H9 (cell line): ENCODE measurements around the gene PRR23E. TPM values are rescaled to one million over a fixed set of nuclear protein-coding genes. Genes with fewer than 3 reads are reported as not detected.

Experiments used
- DNase-seq: peaks from one replicate; pipeline ENCODE4 v3.0.0-alpha.2; 2017
- H2AFZ ChIP-seq: one replicate; pipeline ENCODE4 v1.6.1; 2013; ENCODE audit warnings: mild to moderate bottlenecking, low read length, control low read depth, moderate library complexity
- H2AK5ac ChIP-seq: 2 replicates; pipeline ENCODE4 v1.6.1; 2013; ENCODE audit warnings: low read length, control low read depth, mixed read lengths; ENCODE audit not compliant: insufficient read length
- H2BK120ac ChIP-seq: one replicate; pipeline ENCODE4 v1.6.1; 2013; ENCODE audit warnings: low read depth, mild to moderate bottlenecking, low read length, control low read depth, inconsistent platforms; ENCODE audit not compliant: poor library complexity, severe bottlenecking
- H2BK12ac ChIP-seq: 2 replicates; pipeline ENCODE4 v1.6.1; 2013; ENCODE audit warnings: low read length, control low read depth, mixed read lengths, low read depth; ENCODE audit not compliant: insufficient read length
- H2BK15ac ChIP-seq: 2 replicates; pipeline ENCODE4 v1.6.1; 2013; ENCODE audit warnings: low read depth, low read length, control low read depth
- H2BK20ac ChIP-seq: one replicate; pipeline ENCODE4 v1.6.1; 2013; ENCODE audit warnings: low read depth, mild to moderate bottlenecking, low read length, control low read depth, inconsistent platforms; ENCODE audit not compliant: poor library complexity, severe bottlenecking
- H2BK5ac ChIP-seq: 2 replicates; pipeline ENCODE4 v1.6.1; 2013; ENCODE audit warnings: low read length, control low read depth, mixed read lengths; ENCODE audit not compliant: insufficient read length
- H3K14ac ChIP-seq: 2 replicates; pipeline ENCODE4 v1.6.1; 2013; ENCODE audit warnings: low read length, control low read depth; ENCODE audit not compliant: insufficient read depth
- H3K18ac ChIP-seq: 2 replicates; pipeline ENCODE4 v1.6.1; 2013; ENCODE audit warnings: low read depth, mild to moderate bottlenecking, mixed read lengths, low read length, control low read depth; ENCODE audit not compliant: insufficient read length
- H3K23ac ChIP-seq: 2 replicates; pipeline ENCODE4 v1.6.1; 2013; ENCODE audit warnings: low read length, control low read depth, mixed read lengths, low read depth; ENCODE audit not compliant: insufficient read length
- H3K23me2 ChIP-seq: 2 replicates; pipeline ENCODE4 v1.6.1; 2013; ENCODE audit warnings: low read depth, mild to moderate bottlenecking, mixed read lengths, low read length, control low read depth; ENCODE audit not compliant: insufficient read length, poor library complexity, severe bottlenecking
- H3K27ac ChIP-seq: 2 replicates; pipeline ENCODE4 v1.5.1; 2013; ENCODE audit warnings: low read length, control low read depth, mixed read lengths, low read depth; ENCODE audit not compliant: insufficient read length
- H3K27me3 ChIP-seq: 2 replicates; pipeline ENCODE4 v1.6.1; 2013; ENCODE audit warnings: low read length, control low read depth, inconsistent platforms; ENCODE audit not compliant: insufficient read depth
- H3K4ac ChIP-seq: 2 replicates; pipeline ENCODE4 v1.6.1; 2013; ENCODE audit warnings: low read depth, mild to moderate bottlenecking, control low read depth, inconsistent platforms, low read length, moderate library complexity
- H3K4me1 ChIP-seq: 2 replicates; pipeline ENCODE4 v1.6.1; 2013; ENCODE audit warnings: low read length, control low read depth, inconsistent platforms; ENCODE audit not compliant: insufficient read depth
- H3K4me2 ChIP-seq: 2 replicates; pipeline ENCODE4 v1.6.1; 2013; ENCODE audit warnings: low read length, control low read depth, mixed read lengths; ENCODE audit not compliant: insufficient read length, insufficient read depth
- H3K56ac ChIP-seq: 2 replicates; pipeline ENCODE4 v1.6.1; 2013; ENCODE audit warnings: low read depth, mild to moderate bottlenecking, mixed read lengths, low read length, control low read depth; ENCODE audit not compliant: insufficient read length
- H3K79me1 ChIP-seq: 2 replicates; pipeline ENCODE4 v1.6.1; 2013; ENCODE audit warnings: low read depth, mild to moderate bottlenecking, moderate library complexity, low read length, control low read depth, inconsistent platforms; ENCODE audit not compliant: insufficient read depth, poor library complexity, severe bottlenecking
- H3K79me2 ChIP-seq: 2 replicates; pipeline ENCODE4 v1.6.1; 2013; ENCODE audit warnings: low read length, control low read depth, inconsistent platforms; ENCODE audit not compliant: insufficient read depth
- H3K9ac ChIP-seq: 2 replicates; pipeline ENCODE4 v1.6.1; 2013; ENCODE audit warnings: low read length, control low read depth, mixed read lengths; ENCODE audit not compliant: insufficient read length; ENCODE audit errors: extremely low read depth
- H3K9me3 ChIP-seq: one replicate; pipeline ENCODE4 v1.6.1; 2013; ENCODE audit warnings: low read depth, low read length, inconsistent platforms; ENCODE audit not compliant: control insufficient read depth
- H3T11ph ChIP-seq: one replicate; pipeline ENCODE4 v1.6.1; 2013; ENCODE audit warnings: mild to moderate bottlenecking, low read length, control low read depth, inconsistent platforms
- H4K20me1 ChIP-seq: one replicate; pipeline ENCODE4 v1.6.1; 2013; ENCODE audit not compliant: control insufficient read depth, insufficient read length, insufficient read depth
- H4K5ac ChIP-seq: 2 replicates; pipeline ENCODE4 v1.6.1; 2013; ENCODE audit warnings: low read depth, mild to moderate bottlenecking, mixed read lengths, low read length, control low read depth; ENCODE audit not compliant: insufficient read length
- H4K8ac ChIP-seq: replicated peaks from 2 replicates; pipeline ENCODE4 v1.6.1; 2013; ENCODE audit warnings: low read length, control low read depth, mixed read lengths, low read depth; ENCODE audit not compliant: insufficient read length
- H4K91ac ChIP-seq: 2 replicates; pipeline ENCODE4 v1.6.1; 2013; ENCODE audit warnings: low read depth, mild to moderate bottlenecking, moderate library complexity, mixed read lengths, low read length, control low read depth; ENCODE audit not compliant: insufficient read length
- H3K27ac Mint-ChIP-seq, 3 experiments: 2 replicates in 2 of 3; 3 replicates in 1 of 3; pipeline ENCODE4 v1.8.0; 2020 to 2021; ENCODE audit warnings: mixed read lengths in 3 of 3, mild to moderate bottlenecking in 1 of 3, moderate library complexity in 1 of 3
- H3K27me3 Mint-ChIP-seq: 2 replicates; pipeline ENCODE4 v1.8.0; 2021; ENCODE audit warnings: low read depth, mild to moderate bottlenecking, moderate library complexity, mixed read lengths
- H3K36me3 Mint-ChIP-seq, 3 experiments: 2 replicates in 2 of 3; 3 replicates in 1 of 3; pipeline ENCODE4 v1.8.0; 2020 to 2021; ENCODE audit warnings: low read depth in 3 of 3, mixed read lengths in 3 of 3; ENCODE audit not compliant: insufficient read depth in 1 of 3
- H3K4me1 Mint-ChIP-seq, 2 experiments: 2 replicates each; pipeline ENCODE4 v1.8.0; 2020; ENCODE audit warnings: mixed read lengths in 2 of 2
- H3K4me3 Mint-ChIP-seq, 2 experiments: 2 replicates in 1 of 2; 3 replicates in 1 of 2; pipeline ENCODE4 v1.8.0; 2020 to 2021; ENCODE audit warnings: mild to moderate bottlenecking in 2 of 2, mixed read lengths in 2 of 2, moderate library complexity in 1 of 2
- H3K9me3 Mint-ChIP-seq, 2 experiments: 2 replicates in 1 of 2; 3 replicates in 1 of 2; pipeline ENCODE4 v1.8.0; 2020; ENCODE audit warnings: mild to moderate bottlenecking in 2 of 2, mixed read lengths in 2 of 2, moderate library complexity in 1 of 2
- WGBS: extraction: QIAGEN DNeasy Blood & Tissue Kit; methylation state at CpG from one replicate; pipeline ENCODE4 v1.1.7; 2013; ENCODE audit warnings: missing lambda C conversion rate, low lambda C conversion rate, mixed read lengths; ENCODE audit not compliant: insufficient read length; ENCODE audit errors: extremely low coverage; 5-methylcytosine and 5-hydroxymethylcytosine counted together
- total RNA-seq: library from RNA; stranded (reverse); gene quantifications from 2 replicates; pipeline ENCODE4 v1.2.1, GENCODE V29; 2021
- TF ChIP-seq, protein P1 (sequence below): fragments of 200-600 bp; sonication (generic); conservative IDR thresholded peaks from 3 replicates; pipeline ENCODE4 v1.8.0; 2021; ENCODE audit warnings: antibody characterized with exemption, mild to moderate bottlenecking

Gene PRR23E
- total RNA-seq, 1 experiment from 2014 or later, result not detected

DNA sequence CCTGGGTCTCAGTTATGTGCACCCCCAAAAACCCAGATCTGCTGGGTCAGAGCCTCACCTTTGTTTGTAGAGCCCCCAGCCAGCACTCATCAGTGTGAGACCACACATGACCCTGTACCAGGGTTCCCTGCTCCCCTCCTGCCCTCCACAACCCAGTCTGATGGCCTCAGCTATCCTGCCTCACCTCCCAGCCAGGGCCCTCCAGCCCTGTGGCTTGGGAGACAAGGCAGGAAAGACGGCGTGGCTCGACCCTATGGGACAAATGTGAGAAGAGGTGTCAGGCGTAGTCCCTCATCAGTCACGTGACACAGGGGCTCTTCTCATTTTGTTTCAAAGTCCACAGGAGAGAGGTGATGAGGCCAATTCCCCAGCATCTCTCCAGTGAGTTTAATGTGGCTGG lies 28.3 kb upstream of the PRR23E start:
- Histone ChIP-seq H2AK5ac (no peak overlapping the region), H3K9me3 (no peaks in the 10 kb centered on the region), H3K79me1 (no peaks in the 10 kb centered on the region), H2AFZ (no peak overlapping the region), H2BK20ac (no peak overlapping the region), H4K20me1 (no peaks in the 10 kb centered on the region), H3K4me1 (no peaks in the 10 kb centered on the region), H3K23ac (no peak overlapping the region), H3K56ac (no peak overlapping the region), H2BK15ac (no peak overlapping the region; the same call in 1 of the 2 replicates), H3K4me2 (no peak overlapping the region), H3K79me2 (no peaks in the 10 kb centered on the region), H2BK5ac (no peak overlapping the region), H3K23me2 (no peaks in the 10 kb centered on the region), H4K5ac (no peak overlapping the region), H3T11ph (no peak overlapping the region), H4K91ac (no peak overlapping the region), H3K18ac (no peak overlapping the region), H3K14ac (no peak overlapping the region; the same call in 1 of the 2 replicates), H3K27ac (no peak overlapping the region), H3K9ac (no peak overlapping the region), H4K8ac (no peak overlapping the region), H3K27me3 (no peaks in the 10 kb centered on the region), H3K4ac (no peak overlapping the region), H2BK12ac (no peak overlapping the region), H2BK120ac (no peak overlapping the region)
- TF ChIP-seq, protein P1, sequence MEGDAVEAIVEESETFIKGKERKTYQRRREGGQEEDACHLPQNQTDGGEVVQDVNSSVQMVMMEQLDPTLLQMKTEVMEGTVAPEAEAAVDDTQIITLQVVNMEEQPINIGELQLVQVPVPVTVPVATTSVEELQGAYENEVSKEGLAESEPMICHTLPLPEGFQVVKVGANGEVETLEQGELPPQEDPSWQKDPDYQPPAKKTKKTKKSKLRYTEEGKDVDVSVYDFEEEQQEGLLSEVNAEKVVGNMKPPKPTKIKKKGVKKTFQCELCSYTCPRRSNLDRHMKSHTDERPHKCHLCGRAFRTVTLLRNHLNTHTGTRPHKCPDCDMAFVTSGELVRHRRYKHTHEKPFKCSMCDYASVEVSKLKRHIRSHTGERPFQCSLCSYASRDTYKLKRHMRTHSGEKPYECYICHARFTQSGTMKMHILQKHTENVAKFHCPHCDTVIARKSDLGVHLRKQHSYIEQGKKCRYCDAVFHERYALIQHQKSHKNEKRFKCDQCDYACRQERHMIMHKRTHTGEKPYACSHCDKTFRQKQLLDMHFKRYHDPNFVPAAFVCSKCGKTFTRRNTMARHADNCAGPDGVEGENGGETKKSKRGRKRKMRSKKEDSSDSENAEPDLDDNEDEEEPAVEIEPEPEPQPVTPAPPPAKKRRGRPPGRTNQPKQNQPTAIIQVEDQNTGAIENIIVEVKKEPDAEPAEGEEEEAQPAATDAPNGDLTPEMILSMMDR, result no peak
- Mint-ChIP-seq H3K4me1 (peaks cover 4 to 5% of the 10 kb centered on the region in 2 experiments; a peak in 3 of 4 replicates), H3K36me3 (no peaks in the 10 kb centered on the region), H3K9me3 (no peaks in the 10 kb centered on the region), H3K27ac (no peak overlapping the region), H3K4me3 (no peak overlapping the region), H3K27me3 (peaks cover 22% of the 10 kb centered on the region)
- no peak for DNase-seq
- no CpG with 5 or more reads among the region's 5 CpGs for WGBS
